ENCODE measurements around the gene RNASE12. TPM values are rescaled to one million over a fixed set of nuclear protein-coding genes. Genes with fewer than 3 reads are reported as not detected.

RNASE12 gene
- total RNA-seq, 6 experiments from 2014 or later, result not detected

GRCh38 chr14:20587489-20588154, 3.6 kb downstream of the RNASE12 start, which contains the start of gene RNASE11:
TSS of gene RNASE11 (minus strand) at chr14:20588001.
- no peak for DNase-seq
- no peaks in the 10 kb centered on the region for H3K4me1 ChIP-seq
- no peaks in the 10 kb centered on the region for H3K9me3 ChIP-seq
- TF ChIP-seq, protein P1, sequence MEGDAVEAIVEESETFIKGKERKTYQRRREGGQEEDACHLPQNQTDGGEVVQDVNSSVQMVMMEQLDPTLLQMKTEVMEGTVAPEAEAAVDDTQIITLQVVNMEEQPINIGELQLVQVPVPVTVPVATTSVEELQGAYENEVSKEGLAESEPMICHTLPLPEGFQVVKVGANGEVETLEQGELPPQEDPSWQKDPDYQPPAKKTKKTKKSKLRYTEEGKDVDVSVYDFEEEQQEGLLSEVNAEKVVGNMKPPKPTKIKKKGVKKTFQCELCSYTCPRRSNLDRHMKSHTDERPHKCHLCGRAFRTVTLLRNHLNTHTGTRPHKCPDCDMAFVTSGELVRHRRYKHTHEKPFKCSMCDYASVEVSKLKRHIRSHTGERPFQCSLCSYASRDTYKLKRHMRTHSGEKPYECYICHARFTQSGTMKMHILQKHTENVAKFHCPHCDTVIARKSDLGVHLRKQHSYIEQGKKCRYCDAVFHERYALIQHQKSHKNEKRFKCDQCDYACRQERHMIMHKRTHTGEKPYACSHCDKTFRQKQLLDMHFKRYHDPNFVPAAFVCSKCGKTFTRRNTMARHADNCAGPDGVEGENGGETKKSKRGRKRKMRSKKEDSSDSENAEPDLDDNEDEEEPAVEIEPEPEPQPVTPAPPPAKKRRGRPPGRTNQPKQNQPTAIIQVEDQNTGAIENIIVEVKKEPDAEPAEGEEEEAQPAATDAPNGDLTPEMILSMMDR (IDR thresholded peaks at IDR 0.05), result no peak
- no peak for TF ChIP-seq POLR2A (IDR thresholded peaks at IDR 0.05)
- ATAC-seq, result no peak
- WGBS (ENCODE audit: insufficient coverage, low coverage, low lambda C conversion rate, missing lambda C conversion rate), result 33% methylated on average over 4 of the region's 6 CpGs
- intact Hi-C loops (cut with DNase I), result no loop called here
- no peaks in the 10 kb centered on the region for H3K27me3 ChIP-seq
- H3K4me3 ChIP-seq, result no peak within 1 kb of the TSS
- H3K27ac ChIP-seq, result no peak within 1 kb of the TSS
- H3K36me3 ChIP-seq, result no peaks in the 10 kb centered on the region

DNA sequence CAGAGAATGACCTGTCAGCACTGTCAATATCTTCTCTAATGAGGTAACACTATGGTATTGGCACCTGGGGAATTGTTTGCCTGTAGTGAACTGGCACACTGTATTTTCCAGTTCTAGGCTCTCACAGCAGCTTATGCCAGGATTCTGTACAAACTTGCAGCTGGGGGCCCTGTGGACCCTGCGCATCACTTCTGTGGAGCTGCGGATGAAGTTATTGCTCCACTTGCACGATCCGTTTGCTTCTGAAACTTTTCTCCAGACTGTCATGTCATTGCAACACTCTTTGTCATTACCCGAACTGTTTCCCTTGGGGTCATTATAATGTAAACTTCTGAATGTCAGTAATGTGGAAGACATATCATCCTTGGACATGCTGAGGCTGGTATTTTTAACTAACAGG, 7.3 kb downstream of the RNASE12 start:
- Histone ChIP-seq H3K27ac (no peak overlapping the region), H3K4me1 (no peaks in the 10 kb centered on the region), H3K36me3 (no peaks in the 10 kb centered on the region), H3K27me3 (no peaks in the 10 kb centered on the region), H3K9me3 (no peaks in the 10 kb centered on the region), H3K4me3 (no peak overlapping the region)
- TF ChIP-seq, protein P1 (IDR thresholded peaks at IDR 0.05), result no peak
- TF ChIP-seq POLR2A (IDR thresholded peaks at IDR 0.05), result no peak
- no peak for ATAC-seq
- intact Hi-C loops (cut with DNase I), result no loop called here
- no peak for DNase-seq
- WGBS (ENCODE audit: insufficient coverage, low coverage, low lambda C conversion rate, missing lambda C conversion rate), result 23% methylated on average over 5 of the region's 5 CpGs

GRCh38 chr14:20583142-20583541, 8.0 kb downstream of the RNASE12 start:
- Histone ChIP-seq H3K27me3 (no peaks in the 10 kb centered on the region), H3K36me3 (no peaks in the 10 kb centered on the region), H3K4me3 (no peak overlapping the region), H3K27ac (no peak overlapping the region), H3K4me1 (no peaks in the 10 kb centered on the region), H3K9me3 (no peaks in the 10 kb centered on the region)
- ATAC-seq, result no peak
- TF ChIP-seq POLR2A (IDR thresholded peaks at IDR 0.05), result no peak
- TF ChIP-seq, protein P1 (IDR thresholded peaks at IDR 0.05), result no peak
- DNase-seq, result no peak
- intact Hi-C loops (cut with DNase I), result no loop called here

- no peak overlapping the region for H3K4me3 ChIP-seq
- no peaks in the 10 kb centered on the region for H3K4me1 ChIP-seq
- DNase-seq (no peak), ATAC-seq (no peak)
- 64% methylated on average over 4 of the region's 4 CpGs for WGBS (ENCODE audit: insufficient coverage, low coverage, low lambda C conversion rate, missing lambda C conversion rate)
- no peak for TF ChIP-seq POLR2A (IDR thresholded peaks at IDR 0.05)
- TF ChIP-seq, protein P1 (IDR thresholded peaks at IDR 0.05), result no peak
- H3K27me3 ChIP-seq, result no peaks in the 10 kb centered on the region
- H3K27ac ChIP-seq, result no peak overlapping the region
- intact Hi-C loops (cut with DNase I), result no loop called here
- H3K9me3 ChIP-seq, result no peaks in the 10 kb centered on the region
- no peaks in the 10 kb centered on the region for H3K36me3 ChIP-seq
Observed at GRCh38 chr14:20580242-20580641, 10.9 kb downstream of the RNASE12 start.
